Fibroblast of lung (primary cell): ENCODE measurements around the gene SSTR1. TPM values are rescaled to one million over a fixed set of nuclear protein-coding genes. Genes with fewer than 3 reads are reported as not detected.
A peak's percentile ranks its signal among the peaks of the same experiment; 100 is the strongest.

Source experiments
- DNase-seq, 2 donors: peaks; one replicate each; pipeline versions ENCODE4 v3.0.0 to v3.0.0-alpha.2; 2010; ENCODE audit warnings: low read depth in 2 of 2
- H2AFZ ChIP-seq: 2 replicates; pipeline ENCODE4 v1.5.1; 2012; ENCODE audit warnings: low read length, control low read depth, inconsistent platforms
- H3K27ac ChIP-seq: 2 replicates; pipeline ENCODE4 v1.5.1; 2011; ENCODE audit warnings: low read length, control low read depth; ENCODE audit not compliant: insufficient read depth
- H3K27me3 ChIP-seq: 2 replicates; pipeline ENCODE4 v1.5.1; 2011; ENCODE audit warnings: mild to moderate bottlenecking, low read length; ENCODE audit not compliant: control insufficient read depth, insufficient read depth
- H3K36me3 ChIP-seq: 2 replicates; pipeline ENCODE4 v1.5.1; 2011; ENCODE audit warnings: low read length; ENCODE audit not compliant: control insufficient read depth, insufficient read depth
- H3K4me1 ChIP-seq: 2 replicates; pipeline ENCODE4 v1.5.1; 2011; ENCODE audit warnings: low read length; ENCODE audit not compliant: control insufficient read depth, insufficient read depth; ENCODE audit errors: extremely low read depth
- H3K4me2 ChIP-seq: 2 replicates; pipeline ENCODE4 v1.5.1; 2011; ENCODE audit warnings: low read length, control low read depth; ENCODE audit not compliant: insufficient read depth; ENCODE audit errors: extremely low read depth
- H3K4me3 ChIP-seq, 4 experiments: fragments of 200-600 bp in 1 of 4; sonication (generic) in 1 of 4; replicated peaks in 1 of 4; 2 replicates each; pipeline ENCODE4 v1.5.1; 2011 to 2016; ENCODE audit warnings: low read length in 4 of 4, low read depth in 3 of 4, mild to moderate bottlenecking in 3 of 4, control low read depth in 2 of 4, inconsistent platforms in 1 of 4, mixed read lengths in 1 of 4; ENCODE audit not compliant: insufficient read depth in 1 of 4; ENCODE audit errors: control extremely low read depth in 1 of 4
- H3K79me2 ChIP-seq: 2 replicates; pipeline ENCODE4 v1.5.1; 2012; ENCODE audit warnings: mild to moderate bottlenecking, low read length, inconsistent platforms; ENCODE audit not compliant: control insufficient read depth, insufficient read depth
- H3K9ac ChIP-seq: 2 replicates; pipeline ENCODE4 v1.5.1; 2011; ENCODE audit warnings: mild to moderate bottlenecking, low read length, control low read depth; ENCODE audit not compliant: insufficient read depth
- H3K9me3 ChIP-seq: 2 replicates; pipeline ENCODE4 v1.5.1; 2012; ENCODE audit warnings: low read depth, low read length; ENCODE audit not compliant: control insufficient read depth, insufficient read depth
- H4K20me1 ChIP-seq: 2 replicates; pipeline ENCODE4 v1.5.1; 2011; ENCODE audit warnings: low read length; ENCODE audit not compliant: control insufficient read depth, insufficient read depth; ENCODE audit errors: extremely low read depth
- EZH2 ChIP-seq: IDR thresholded peaks from 2 replicates; pipeline ENCODE4 v1.5.1; 2012; ENCODE audit warnings: low read length, control low read depth, mild to moderate bottlenecking; ENCODE audit errors: missing control alignments
- polyA plus RNA-seq, 2 donors: library from polyadenylated mRNA; depleted of rRNA in 1 of 2; stranded (reverse) in 1 of 2; unstranded in 1 of 2; fragments of >200 nt; gene quantifications; 2 replicates each; pipeline ENCODE4 v1.2.1, GENCODE V29; 2011 to 2012; ENCODE audit warnings: missing spikeins in 1 of 2
- total RNA-seq: library from RNA; depleted of rRNA; stranded (reverse); fragments of >200 nt; gene quantifications from 2 replicates; pipeline ENCODE4 v1.2.1, GENCODE V29; 2014
- TF ChIP-seq, protein P1 (sequence below), 2 donors: IDR thresholded peaks in 1 of 2; conservative IDR thresholded peaks in 1 of 2; 1 replicate in 1 of 2; 2 replicates in 1 of 2; pipeline ENCODE4 v1.5.1; 2011 to 2012; ENCODE audit warnings: low read length in 2 of 2, control low read depth in 1 of 2, inconsistent platforms in 1 of 2, low read depth in 1 of 2, mild to moderate bottlenecking in 1 of 2

The SSTR1 gene
- total and polyA plus RNA-seq, 2 donors (not counting 1 experiment from before 2014, with no cell fraction given) = 3.0 to 7.8 TPM

DNA sequence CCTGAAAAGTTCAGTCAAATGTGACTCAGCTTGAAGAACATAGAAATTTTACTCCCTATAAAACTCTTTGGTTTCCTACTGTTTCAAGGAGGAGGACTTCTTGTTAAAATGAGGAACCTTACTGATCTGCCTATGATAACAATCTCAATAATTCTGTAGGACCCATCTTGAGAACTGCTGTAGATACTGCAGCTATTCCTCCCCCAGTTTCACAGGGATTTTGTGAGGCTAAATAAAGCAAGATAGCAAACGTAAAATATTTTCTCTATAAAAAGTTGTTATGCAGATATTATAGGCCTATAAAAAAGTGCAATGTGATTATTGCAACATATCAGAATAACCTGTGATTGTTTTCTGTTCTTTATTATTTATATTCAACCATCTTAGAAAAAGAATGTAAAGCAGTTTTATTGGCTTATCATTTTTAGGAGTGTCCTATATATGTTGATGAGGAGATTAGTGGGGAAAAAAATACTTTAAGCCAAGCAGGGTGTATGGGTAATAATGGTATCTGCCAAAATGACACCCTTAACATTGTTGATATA, 36.1 kb downstream of the SSTR1 start:
- no peaks in the 10 kb centered on the region for H4K20me1 ChIP-seq
- no peaks in the 10 kb centered on the region for H3K79me2 ChIP-seq
- no peaks in the 10 kb centered on the region for H3K9me3 ChIP-seq
- H3K4me1 ChIP-seq = no peaks in the 10 kb centered on the region
- no peak overlapping the region for H3K27ac ChIP-seq
- no peaks in the 10 kb centered on the region for H3K36me3 ChIP-seq
- no peak overlapping the region for H3K4me3 ChIP-seq
- H3K27me3 ChIP-seq = no peaks in the 10 kb centered on the region
- no peak for DNase-seq
- TF ChIP-seq EZH2 = no peak
- TF ChIP-seq, protein P1, sequence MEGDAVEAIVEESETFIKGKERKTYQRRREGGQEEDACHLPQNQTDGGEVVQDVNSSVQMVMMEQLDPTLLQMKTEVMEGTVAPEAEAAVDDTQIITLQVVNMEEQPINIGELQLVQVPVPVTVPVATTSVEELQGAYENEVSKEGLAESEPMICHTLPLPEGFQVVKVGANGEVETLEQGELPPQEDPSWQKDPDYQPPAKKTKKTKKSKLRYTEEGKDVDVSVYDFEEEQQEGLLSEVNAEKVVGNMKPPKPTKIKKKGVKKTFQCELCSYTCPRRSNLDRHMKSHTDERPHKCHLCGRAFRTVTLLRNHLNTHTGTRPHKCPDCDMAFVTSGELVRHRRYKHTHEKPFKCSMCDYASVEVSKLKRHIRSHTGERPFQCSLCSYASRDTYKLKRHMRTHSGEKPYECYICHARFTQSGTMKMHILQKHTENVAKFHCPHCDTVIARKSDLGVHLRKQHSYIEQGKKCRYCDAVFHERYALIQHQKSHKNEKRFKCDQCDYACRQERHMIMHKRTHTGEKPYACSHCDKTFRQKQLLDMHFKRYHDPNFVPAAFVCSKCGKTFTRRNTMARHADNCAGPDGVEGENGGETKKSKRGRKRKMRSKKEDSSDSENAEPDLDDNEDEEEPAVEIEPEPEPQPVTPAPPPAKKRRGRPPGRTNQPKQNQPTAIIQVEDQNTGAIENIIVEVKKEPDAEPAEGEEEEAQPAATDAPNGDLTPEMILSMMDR (conservative IDR thresholded peaks at IDR 0.05 in 1 of 2, IDR thresholded peaks at IDR 0.05 in 1 of 2; ENCODE audit: low read depth in 1 of 2, low read length in 2 of 2) = no peak
- no peak overlapping the region for H3K4me2 ChIP-seq
- H3K9ac ChIP-seq = no peak overlapping the region
- H2AFZ ChIP-seq = no peak overlapping the region

DNA sequence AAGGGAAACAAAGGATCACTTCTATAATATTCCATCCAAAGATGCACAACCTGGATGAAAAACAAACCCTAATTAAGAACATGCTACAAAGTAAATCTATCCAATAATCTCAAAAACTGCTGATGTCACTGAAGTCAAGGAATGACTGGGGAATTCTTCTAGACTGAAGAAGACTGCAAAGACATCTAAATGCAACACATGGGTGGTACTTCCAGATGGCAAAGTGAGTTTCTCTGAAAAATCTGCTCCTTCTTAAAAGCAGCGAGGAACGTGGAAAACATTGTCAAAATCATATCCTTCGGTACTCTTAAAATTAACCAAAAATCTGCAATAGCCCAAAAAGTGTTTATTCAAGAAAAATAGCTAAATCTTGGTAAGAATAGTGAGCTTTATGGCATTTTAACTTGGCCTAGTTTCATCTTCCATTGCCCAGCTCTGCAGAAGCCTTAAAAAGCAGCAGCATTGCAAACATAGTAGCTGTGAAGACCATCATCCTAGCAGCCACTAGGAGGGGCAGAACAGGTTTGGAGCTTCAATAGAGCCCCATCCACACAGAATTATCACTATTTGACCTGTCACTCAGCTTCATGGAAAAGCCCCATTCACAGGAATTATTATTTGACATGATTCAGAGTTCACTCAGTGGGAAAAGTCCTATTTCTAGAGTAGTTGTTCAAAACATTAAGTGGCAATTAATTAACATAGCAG, 40.8 kb downstream of the SSTR1 start:
- no peak overlapping the region for H3K9ac ChIP-seq
- no peaks in the 10 kb centered on the region for H3K36me3 ChIP-seq
- no peak overlapping the region for H3K4me3 ChIP-seq
- TF ChIP-seq EZH2 = no peak
- TF ChIP-seq, protein P1 (conservative IDR thresholded peaks at IDR 0.05 in 1 of 2, IDR thresholded peaks at IDR 0.05 in 1 of 2; ENCODE audit: low read depth in 1 of 2, low read length in 2 of 2) = peak; percentile 15 to 33
- H3K4me1 ChIP-seq = no peaks in the 10 kb centered on the region
- no peaks in the 10 kb centered on the region for H3K79me2 ChIP-seq
- H3K9me3 ChIP-seq = no peaks in the 10 kb centered on the region
- DNase-seq = no peak
- H3K27ac ChIP-seq = no peak overlapping the region
- no peaks in the 10 kb centered on the region for H4K20me1 ChIP-seq
- H3K27me3 ChIP-seq = no peaks in the 10 kb centered on the region
- H2AFZ ChIP-seq = no peak overlapping the region
- no peak overlapping the region for H3K4me2 ChIP-seq

DNA sequence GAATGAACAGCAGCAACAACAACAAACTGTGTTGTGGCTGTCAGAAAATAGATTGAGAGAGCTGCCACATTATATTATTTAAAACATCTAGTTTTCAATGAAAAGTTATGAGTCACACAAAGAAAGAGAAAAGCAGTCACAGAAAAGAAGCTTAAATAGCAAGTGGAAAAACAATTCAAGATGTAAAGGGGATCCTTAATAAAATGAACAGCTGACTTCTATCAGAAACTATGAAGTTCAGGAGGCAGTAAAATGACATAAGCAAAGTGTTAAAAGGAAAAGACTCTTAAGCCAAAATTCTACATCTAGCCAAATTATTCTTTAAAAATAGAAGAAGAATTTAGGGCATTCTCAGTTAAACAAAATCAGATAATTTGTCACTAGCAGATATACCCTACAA, 42.6 kb downstream of the SSTR1 start:
- Histone ChIP-seq H3K9ac (no peak overlapping the region), H2AFZ (no peak overlapping the region), H4K20me1 (no peaks in the 10 kb centered on the region), H3K27ac (no peak overlapping the region), H3K4me3 (no peak overlapping the region), H3K27me3 (no peaks in the 10 kb centered on the region), H3K4me2 (no peak overlapping the region), H3K36me3 (no peaks in the 10 kb centered on the region), H3K79me2 (no peaks in the 10 kb centered on the region), H3K4me1 (no peaks in the 10 kb centered on the region), H3K9me3 (no peaks in the 10 kb centered on the region)
- TF ChIP-seq, protein P1 (conservative IDR thresholded peaks at IDR 0.05 in 1 of 2, IDR thresholded peaks at IDR 0.05 in 1 of 2; ENCODE audit: low read depth in 1 of 2, low read length in 2 of 2) = no peak
- TF ChIP-seq EZH2 = no peak
- DNase-seq = peak in 1 of 2 donors; percentile 53
